Epidermal melanocyte (primary cell): ENCODE measurements around the gene TCOF1.

ENCODE experiments used
- DNase-seq: peaks from one replicate; pipeline ENCODE4 v3.0.0; 2011; ENCODE audit warnings: low spot score; ENCODE audit not compliant: insufficient read length

The TCOF1 gene

DNA sequence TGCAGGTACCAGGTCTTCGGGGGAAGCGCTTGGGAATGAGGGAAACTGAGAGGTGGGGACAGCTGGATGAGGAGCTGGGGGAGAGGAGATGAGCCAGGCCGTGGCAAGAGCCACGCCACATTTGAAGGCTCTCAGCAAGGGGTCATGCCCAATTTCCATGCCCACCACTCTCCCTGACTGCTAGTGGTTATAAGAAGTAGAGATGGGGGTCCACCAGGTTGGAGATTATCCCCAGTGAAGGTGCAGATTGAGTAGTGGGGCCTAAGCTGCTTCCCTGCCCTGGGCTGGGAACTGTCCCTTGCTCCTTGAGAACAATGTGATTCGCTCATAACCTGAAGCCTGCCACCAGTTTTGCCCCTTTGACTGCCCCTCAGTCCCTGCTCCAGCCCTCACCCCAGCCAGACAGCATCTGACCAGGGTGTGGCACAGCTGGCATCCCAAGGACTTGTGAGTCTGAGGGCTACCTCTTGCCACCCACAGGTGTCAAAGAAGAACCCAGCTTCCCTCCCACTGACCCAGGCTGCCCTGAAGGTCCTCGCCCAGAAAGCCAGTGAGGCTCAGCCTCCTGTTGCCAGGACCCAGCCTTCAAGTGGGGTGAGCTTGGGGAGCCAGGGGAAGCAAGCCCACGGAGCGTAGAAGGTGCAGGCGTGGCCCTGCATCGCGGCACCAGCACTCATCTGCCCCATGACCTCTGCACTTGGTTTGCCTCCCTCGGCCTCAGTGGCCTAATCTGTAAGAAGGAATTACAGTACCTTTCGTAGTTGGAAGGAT is 33.8 kb downstream of the TCOF1 start:
- DNase-seq: no peak

- DNase-seq: no peak
These were observed 34.5 kb downstream of the TCOF1 start for GRCh38 chr5:150391986-150392385.

DNA sequence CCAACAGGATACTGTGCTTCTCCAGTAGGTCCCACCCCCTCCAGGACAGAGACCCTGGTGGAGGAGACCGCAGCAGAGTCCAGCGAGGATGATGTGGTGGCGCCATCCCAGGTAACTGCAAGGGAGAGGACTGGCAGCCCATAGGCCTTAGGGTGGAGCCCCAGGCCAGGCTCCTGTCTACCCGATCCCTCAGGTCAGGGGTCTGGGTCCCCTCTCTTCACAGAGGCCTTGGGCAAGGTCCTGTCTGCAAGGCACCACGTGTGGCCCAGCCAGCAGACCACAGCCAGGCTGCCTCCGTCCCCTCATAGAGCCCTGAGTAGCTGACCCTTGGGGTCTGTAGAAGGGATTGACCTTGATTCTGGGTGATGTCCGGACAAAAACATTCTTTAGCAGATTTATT is 35.2 kb downstream of the TCOF1 start:
- no peak for DNase-seq

DNA sequence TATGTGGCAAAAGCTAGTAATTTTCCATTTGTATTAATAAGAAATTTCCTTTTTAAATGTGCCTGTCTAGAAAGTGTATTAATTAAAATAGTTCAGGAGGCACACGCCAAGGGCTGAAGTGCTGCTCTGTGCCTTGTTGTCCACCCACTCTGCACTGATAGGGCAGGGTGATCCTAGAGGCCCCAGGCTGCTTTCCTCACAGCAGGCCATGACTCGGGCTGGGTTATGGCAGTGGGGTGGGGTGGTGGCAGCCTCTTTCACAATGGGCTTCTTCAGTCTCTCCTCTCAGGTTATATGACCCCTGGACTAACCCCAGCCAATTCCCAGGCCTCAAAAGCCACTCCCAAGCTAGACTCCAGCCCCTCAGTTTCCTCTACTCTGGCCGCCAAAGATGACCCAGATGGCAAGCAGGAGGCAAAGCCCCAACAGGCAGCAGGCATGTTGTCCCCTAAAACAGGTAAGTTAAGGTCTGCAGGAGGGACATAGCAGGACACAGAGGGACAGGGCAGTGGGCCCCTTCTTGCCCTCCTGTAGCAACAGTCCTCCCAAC is 35.7 kb downstream of the TCOF1 start:
- DNase-seq: no peak

DNA sequence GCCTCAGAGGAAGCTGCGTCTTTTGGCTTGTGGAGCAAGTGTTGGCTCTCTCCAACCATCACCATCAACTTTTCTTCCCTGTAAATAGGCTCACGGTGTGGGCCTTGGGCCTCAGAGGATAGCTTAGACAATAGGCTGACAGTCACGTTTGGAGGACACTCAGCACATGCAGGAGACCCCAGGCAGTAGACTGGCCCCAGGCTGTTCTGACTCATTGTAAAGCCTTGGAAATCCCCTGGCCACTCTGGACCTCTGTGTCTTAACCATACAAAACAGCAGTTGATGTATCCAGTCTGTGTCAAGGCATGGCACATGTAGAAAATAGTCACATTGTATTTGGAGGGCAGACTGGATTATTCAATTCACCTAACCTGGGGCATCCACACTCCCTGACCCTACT is 36.6 kb downstream of the TCOF1 start:
- no peak for DNase-seq

DNA sequence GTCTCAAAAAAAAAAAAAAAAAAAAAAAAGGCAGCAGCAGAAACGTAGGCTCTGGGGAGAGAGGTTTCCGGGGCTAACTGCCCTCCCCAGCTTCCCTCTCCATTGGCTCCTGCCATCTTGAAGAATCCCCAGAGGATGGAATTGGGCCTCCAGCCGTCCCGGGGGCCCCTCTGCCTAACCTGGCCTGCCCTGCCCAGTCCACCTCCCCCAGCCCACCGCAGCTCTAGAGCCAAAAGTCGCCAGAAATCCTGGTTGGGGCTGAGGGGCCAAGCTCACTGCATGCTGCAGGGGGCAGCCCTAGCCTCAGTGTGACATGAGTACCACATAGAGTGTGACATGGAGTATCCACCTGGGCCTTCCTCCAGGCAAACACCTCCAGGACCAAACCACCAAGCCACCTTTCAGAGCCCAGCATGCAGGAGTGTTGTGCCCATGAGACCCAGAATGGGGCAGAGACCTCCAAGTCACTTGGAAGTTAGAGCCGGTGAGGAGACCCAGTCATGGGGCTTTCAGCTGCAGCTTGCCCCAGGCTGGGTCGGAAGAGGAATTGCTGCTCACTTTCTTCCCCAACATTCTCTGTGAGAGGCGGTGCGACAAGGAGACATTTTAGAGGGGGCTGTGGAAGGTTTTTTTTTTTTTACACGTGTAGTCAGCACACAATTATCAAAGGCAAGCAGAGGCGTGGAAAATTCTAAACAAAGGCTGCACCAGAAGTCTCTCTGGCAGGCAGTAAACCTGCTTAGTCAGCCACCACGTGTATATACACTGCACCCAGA is 37.6 kb downstream of the TCOF1 start:
- no peak for DNase-seq

DNA sequence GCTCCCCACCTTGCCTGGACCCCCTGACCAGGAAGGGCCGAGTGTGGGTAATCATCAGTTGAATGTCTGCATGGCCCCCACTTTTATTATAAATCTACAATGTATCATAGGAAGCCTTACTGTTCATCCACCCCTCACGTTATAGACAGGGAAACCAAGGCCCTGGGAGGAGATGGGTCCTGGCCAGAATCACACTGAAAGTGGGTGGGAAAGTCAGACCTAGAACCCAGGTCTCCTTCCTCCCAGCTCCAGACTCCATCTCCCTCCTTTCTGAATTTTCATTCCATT is 38.1 kb downstream of the TCOF1 start:
- DNase-seq: no peak

GRCh38 chr5:150396267-150396666 is 38.8 kb downstream of the TCOF1 start:
- DNase-seq: no peak

DNA sequence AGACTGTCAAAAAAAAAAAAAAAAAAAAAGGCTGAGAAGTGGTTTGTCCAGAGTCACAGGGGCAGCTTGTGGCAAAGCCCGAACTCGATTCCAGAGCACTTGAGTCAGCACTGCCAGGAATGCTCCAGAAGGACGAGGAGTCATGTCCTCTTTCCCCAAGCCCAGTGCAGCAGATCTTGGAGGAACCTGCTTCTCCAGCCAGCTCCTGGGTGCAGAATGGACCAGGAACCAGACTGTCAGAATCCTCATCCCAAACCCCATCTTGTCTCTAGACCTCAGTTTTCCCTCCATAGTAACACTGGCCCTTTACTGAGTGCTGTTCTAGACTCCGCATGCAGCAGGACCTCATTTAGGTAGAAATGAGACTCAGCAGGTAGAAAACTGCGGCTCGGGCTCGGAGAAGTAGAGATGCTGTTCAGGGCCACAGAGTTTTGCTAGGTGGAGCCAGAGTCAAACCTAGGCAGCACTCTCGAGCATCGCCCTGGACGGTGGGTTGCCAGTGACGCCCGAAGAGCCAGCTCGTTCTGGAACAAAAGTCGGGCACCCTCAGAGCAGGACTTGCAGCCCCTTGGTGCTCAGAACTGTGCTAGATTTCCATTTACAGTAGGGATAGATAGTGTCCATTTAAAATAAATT is 39.8 kb downstream of the TCOF1 start:
- DNase-seq: no peak

- no peak for DNase-seq
These were observed 40.6 kb downstream of the TCOF1 start for GRCh38 chr5:150397782-150398721.

DNA sequence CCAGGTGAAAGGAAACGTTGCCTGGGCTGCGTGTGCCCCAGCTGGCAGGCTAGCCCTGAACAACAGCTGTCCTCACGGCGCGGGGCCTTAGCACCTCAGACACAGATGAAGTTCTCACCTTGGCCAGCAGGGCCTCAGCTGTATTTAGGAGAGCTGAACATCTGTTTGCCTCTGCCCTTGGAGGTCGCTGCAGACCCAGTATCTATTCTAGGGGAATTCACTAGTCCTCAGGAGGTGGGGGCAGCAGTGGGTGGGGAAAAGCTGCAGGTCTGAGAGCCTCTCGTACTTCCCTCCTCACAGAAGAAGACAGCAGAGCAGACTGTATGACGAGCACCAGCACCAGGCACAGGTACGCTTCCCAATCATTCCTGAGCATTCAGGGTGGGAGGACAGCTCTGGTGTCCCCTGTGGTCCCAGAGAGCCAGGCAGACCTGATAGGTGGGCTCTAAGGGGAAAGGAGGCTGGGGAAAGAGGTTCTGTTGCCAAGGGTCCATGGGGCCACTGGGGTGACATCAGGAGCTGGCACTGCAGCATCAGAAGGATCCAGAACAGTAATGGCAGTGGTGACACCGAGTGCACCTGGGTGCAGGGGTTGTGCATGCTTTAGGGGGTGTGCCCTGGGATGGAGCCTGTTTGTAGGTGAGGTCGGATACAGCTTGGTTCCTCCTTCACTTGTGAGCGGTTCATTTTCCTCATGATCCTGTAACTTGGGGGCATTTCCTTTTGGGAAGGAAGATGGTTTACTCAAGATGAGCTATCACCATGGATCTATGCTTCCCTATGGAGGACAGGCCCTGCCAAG is 41.4 kb downstream of the TCOF1 start:
- DNase-seq: no peak

DNA sequence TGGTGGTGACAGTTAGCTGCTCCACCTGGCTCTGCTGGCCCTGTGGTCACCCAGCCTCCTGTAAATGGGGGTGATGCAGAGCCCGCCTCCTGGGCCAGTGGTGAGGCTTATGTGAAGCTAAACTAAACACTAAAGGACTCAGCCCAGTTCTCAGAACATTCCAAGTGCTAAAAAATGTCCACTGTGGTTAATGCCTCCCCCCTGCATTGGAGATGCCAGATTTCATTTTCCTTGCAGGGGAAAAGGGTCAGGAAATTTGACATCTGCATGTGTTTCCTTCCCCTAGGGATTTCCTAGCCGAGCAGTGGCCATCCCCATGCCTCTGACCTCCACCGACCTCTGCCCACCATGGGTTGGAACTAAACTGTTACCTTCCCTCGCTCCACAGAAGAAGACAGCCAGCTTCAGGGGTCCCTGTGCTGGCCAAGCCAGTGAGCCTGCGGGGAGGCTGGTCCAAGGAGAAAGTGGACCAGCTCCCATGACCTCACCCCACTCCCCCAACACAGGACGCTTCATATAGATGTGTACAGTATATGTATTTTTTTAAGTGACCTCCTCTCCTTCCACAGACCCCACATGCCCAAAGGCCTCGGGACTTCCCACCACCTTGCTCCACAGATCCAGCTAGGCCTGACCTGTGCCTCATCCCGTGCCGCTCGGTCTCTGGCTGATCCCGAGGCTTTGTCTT is 42.2 kb downstream of the TCOF1 start:
- DNase-seq: no peak

DNA sequence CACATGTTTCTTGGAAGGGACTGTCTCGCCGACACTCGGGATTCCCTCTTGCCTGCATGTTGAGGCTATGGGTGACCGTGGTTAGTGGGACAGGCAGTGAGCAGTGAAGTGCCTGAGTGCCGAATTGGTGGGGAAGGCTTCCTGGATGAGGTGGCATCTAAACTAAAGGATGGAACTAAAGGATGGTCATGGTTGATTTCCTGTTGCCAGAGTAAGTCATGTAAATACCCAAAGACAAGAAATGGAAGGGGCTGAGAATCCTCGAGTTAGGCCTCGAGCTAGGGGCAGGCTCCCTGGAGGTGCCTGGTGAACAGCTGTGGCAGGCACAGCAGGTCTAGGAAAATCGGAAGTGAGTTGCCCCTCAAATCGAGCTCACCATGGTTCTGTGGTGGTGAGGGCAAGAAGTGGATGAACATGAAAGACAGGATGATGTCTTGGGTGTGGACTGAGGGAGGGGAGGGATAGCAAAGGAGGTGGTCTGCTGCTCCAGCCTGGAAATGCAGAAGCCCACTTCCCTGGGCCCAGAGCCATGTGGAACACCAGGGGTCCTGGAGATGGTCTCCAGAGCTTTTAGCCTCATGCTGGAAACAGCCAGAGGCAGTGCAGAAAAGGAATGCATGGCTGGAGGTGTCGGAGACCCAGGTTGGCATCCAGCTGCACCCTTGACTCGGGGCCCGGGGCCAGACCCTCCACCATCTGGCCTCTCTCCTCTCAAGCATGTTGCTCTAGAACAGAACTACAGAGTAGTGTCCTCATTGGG is 43.0 kb downstream of the TCOF1 start:
- no peak for DNase-seq

GRCh38 chr5:150401076-150401375 is 43.5 kb downstream of the TCOF1 start:
- DNase-seq: no peak

DNA sequence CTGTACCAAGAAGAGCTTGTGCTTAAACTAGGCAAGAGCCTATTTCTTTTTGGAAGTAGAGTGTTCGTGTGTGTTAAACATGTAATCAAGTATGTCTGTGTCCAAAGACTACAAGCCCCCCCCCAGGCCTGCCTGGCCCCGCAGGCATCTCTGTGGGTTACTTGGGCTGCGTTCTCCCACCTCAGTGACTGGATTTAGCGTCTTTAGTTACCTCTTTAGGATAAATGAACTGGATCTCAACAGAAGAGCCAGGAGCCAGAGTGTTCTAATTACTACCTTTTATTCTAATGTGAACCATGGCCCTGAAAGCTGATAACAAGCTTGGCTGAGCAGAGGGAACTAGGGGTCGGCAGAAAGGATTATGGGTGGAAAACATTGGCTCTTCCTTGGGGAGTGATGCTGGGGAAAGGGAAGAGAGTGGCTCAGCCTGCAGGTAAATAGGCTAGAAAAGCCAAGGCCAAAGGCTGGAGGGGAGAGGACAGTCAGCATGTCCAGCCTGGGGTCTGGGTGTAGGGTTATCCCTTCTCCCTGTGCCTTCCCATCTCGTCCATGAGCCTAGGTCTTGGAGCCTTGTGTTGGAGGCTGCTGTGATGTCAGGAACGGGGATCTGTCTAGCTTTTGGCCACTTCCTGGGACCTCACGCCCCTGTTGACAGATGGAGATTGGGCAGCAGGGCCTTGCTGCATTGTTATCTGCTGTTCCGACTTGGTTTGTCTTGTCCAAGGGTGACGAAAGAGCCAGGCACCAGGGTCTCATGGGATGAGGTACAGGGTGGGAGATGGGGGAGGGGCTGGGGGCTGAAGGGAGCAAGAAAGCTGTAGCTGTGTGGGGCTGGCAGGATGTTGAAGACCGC is 44.1 kb downstream of the TCOF1 start:
- DNase-seq: no peak

DNA sequence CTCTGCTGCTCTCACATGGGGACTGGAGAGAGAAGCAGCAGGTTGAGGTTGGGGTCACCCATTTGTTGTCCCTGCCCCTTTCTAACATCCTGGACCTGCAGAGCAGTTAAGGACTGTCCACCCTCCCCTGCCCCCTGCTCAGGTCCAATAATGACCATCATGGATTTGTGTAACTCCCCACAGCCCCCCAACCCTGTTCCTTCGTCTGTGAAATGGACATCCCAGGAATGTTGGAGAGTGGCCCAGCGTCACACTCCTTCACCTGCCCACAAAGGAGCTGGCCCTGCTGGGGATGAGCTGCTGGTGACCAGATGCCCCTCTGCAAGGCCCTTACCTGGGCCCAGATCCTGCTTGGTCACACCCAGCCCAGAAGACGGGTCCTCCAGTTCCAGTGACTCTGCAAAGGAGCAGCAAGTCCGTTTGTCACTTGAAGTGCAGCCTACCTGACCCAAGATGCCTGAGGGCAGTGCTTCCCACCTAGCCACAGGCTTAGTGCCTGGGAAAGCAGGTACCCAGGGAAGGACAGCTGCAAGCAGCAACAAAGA is 44.8 kb downstream of the TCOF1 start:
- no peak for DNase-seq

DNA sequence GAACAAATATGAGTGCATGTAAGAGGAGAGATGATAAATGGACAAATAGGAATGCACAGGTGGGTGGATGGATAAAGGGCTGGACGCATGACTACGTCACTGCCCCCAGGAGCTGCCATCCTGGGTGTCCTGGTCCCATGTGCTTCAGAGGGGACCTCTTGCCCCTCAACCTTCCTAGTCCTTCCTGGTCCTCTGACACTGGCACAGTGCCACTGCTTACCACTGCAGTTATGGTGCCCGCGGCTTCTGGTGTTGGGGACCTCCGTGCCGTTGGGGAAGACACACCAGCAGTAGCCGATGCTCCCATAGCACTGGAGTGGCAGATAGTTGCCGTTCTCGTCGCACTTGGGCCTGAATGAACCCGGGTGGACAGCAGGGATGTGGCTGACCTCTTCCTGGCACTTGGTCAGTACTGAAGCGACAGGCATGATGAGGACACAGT is 45.4 kb downstream of the TCOF1 start:
- no peak for DNase-seq

- no peak for DNase-seq
These were observed 46.6 kb downstream of the TCOF1 start for GRCh38 chr5:150404121-150404520.
